Uterus (tissue), 2 donors: Measurements from ENCODE around the gene VAMP2.

ENCODE experiments used
- POLR2A ChIP-seq, 2 donors: fragments of 450-650 bp; IDR thresholded peaks; one replicate each; pipeline ENCODE4 v1.6.1; 2016; ENCODE audit warnings: antibody characterized with exemption in 2 of 2, mild to moderate bottlenecking in 1 of 2, moderate library complexity in 1 of 2
- TF ChIP-seq, protein P1 (sequence below), 4 experiments: fragments of 200-600 bp in 2 of 4; fragments of 450-650 bp in 2 of 4; sonication (generic) in 2 of 4; IDR thresholded peaks; one replicate each; pipeline ENCODE4 v1.5.1; 2016 to 2019; ENCODE audit warnings: antibody characterized with exemption in 4 of 4, mild to moderate bottlenecking in 2 of 4, moderate library complexity in 1 of 4

DNA sequence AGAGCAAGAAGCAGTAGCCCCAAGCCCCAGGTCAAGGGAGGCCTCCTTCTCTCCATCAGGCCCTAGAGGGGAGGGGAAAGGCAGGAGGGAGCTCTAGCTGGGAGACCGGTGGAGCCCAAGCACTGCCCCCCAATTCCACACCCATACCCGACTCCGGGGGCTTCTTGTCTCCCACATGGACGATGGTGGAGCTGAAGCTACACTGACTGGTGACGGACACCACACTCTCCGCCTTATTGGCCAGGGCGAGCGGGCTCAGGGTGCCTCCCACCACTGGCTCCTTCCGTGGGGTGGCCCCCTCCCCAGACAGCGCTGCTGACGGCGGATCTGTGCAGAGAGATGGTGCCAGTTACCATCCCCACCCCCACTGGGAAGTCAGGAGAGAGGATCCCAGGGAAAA is 16.9 kb downstream of the VAMP2 start:
- TF ChIP-seq, protein P1, sequence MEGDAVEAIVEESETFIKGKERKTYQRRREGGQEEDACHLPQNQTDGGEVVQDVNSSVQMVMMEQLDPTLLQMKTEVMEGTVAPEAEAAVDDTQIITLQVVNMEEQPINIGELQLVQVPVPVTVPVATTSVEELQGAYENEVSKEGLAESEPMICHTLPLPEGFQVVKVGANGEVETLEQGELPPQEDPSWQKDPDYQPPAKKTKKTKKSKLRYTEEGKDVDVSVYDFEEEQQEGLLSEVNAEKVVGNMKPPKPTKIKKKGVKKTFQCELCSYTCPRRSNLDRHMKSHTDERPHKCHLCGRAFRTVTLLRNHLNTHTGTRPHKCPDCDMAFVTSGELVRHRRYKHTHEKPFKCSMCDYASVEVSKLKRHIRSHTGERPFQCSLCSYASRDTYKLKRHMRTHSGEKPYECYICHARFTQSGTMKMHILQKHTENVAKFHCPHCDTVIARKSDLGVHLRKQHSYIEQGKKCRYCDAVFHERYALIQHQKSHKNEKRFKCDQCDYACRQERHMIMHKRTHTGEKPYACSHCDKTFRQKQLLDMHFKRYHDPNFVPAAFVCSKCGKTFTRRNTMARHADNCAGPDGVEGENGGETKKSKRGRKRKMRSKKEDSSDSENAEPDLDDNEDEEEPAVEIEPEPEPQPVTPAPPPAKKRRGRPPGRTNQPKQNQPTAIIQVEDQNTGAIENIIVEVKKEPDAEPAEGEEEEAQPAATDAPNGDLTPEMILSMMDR (IDR thresholded peaks at IDR 0.05), result no peak
- no peak for TF ChIP-seq POLR2A (IDR thresholded peaks at IDR 0.05)
